Tibial artery (tissue), 4 donors: ENCODE measurements around the gene UBE3B.

ENCODE experiments used
- DNase-seq, 2 donors: peaks; one replicate each; pipeline ENCODE4 v3.0.0-alpha.2; 2019
- H3K27ac ChIP-seq, 2 donors: fragments of 200-600 bp; sonication (generic) in 1 of 2; 1 replicate in 1 of 2; 2 replicates in 1 of 2; pipeline ENCODE4 v1.5.1; 2018 to 2019; ENCODE audit warnings: mild to moderate bottlenecking in 1 of 2
- H3K27me3 ChIP-seq, 2 donors: fragments of 200-600 bp; sonication (generic) in 1 of 2; one replicate each; pipeline versions ENCODE4 v1.5.1 to v1.6.0; 2016 to 2019
- H3K36me3 ChIP-seq, 3 donors: fragments of 200-600 bp; sonication (generic) in 2 of 3; one replicate each; pipeline ENCODE4 v1.5.1; 2016 to 2019; ENCODE audit warnings: mild to moderate bottlenecking in 2 of 3
- H3K4me1 ChIP-seq, 4 donors: fragments of 200-600 bp; sonication (generic) in 2 of 4; 1 replicate in 3 of 4; 2 replicates in 1 of 4; pipeline ENCODE4 v1.5.1; 2016 to 2019
- H3K4me3 ChIP-seq, 2 donors: fragments of 200-600 bp; sonication (generic) in 1 of 2; 1 replicate in 1 of 2; 2 replicates in 1 of 2; pipeline ENCODE4 v1.5.1; 2018 to 2019; ENCODE audit warnings: mild to moderate bottlenecking in 2 of 2
- H3K9me3 ChIP-seq, 3 donors: fragments of 200-600 bp; sonication (generic) in 1 of 3; one replicate each; pipeline ENCODE4 v1.5.1; 2016 to 2019
- CTCF ChIP-seq, 2 experiments: fragments of 200-600 bp in 1 of 2; fragments of 450-650 bp in 1 of 2; IDR thresholded peaks; one replicate each; pipeline ENCODE4 v1.5.1; 2017 to 2019; ENCODE audit warnings: antibody characterized with exemption in 2 of 2, mild to moderate bottlenecking in 1 of 2, moderate library complexity in 1 of 2
- intact Hi-C: fragments of 100-400 bp; cut with DNase I; formaldehyde crosslinking; loops from one replicate; pipeline ENCODE4 v1.15.0; 2023; ENCODE audit warnings: low total_unique reads

The UBE3B gene

GRCh38 chr12:109553483-109553882 is 76.0 kb downstream of the UBE3B start:
- H3K27me3 ChIP-seq = peaks cover 0 to 24% of the 10 kb centered on the region in 2 donors

DNA sequence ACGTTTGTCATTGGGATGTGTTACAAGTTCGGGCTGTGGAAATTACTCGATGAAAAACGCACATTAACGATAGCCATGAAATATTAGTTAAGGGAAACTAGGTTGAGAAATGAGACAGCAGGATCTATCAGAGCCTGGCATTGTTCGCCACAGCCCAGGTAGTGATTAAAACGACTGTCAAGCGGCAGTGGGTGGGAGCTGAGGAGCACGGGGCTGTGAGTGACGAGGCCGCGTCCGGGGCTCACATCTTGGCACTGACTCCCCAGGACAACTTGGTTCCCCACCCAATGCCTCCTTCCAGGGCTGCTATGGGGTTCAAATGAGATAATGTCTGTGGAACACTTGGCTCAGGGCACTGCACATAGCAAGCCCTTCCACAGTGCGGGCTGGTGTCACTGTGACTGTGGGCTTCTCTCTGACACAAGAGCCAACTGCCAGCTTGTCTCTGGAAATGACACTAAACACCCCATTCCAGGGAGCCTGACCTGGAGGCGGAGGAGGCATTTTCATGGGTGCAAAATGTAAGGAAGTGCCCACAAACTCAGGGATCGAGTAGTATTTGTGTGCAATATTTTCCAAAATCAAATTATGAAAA is 76.6 kb downstream of the UBE3B start:
- no peak for TF ChIP-seq CTCF (IDR thresholded peaks at IDR 0.05)
- no peak overlapping the region for H3K4me3 ChIP-seq
- no peak for DNase-seq
- peaks cover 0 to 19% of the 10 kb centered on the region in 2 donors for H3K27me3 ChIP-seq
- intact Hi-C loops = no loop called here
- H3K4me1 ChIP-seq = no peaks in the 10 kb centered on the region
- H3K27ac ChIP-seq = no peak overlapping the region
- no peaks in the 10 kb centered on the region for H3K9me3 ChIP-seq
- H3K36me3 ChIP-seq = peaks cover 0 to 31% (median 0%) of the 10 kb centered on the region in 3 donors

More at GRCh38 chr12:109553483-109553882, 76.0 kb downstream of the UBE3B start:
- Histone ChIP-seq H3K4me1 (no peaks in the 10 kb centered on the region), H3K36me3 (peaks cover 0 to 26% (median 0%) of the 10 kb centered on the region in 3 donors), H3K9me3 (no peaks in the 10 kb centered on the region), H3K4me3 (no peak overlapping the region), H3K27ac (no peak overlapping the region)
- no peak for DNase-seq
- no peak for TF ChIP-seq CTCF (IDR thresholded peaks at IDR 0.05)
- intact Hi-C loops = no loop called here

DNA sequence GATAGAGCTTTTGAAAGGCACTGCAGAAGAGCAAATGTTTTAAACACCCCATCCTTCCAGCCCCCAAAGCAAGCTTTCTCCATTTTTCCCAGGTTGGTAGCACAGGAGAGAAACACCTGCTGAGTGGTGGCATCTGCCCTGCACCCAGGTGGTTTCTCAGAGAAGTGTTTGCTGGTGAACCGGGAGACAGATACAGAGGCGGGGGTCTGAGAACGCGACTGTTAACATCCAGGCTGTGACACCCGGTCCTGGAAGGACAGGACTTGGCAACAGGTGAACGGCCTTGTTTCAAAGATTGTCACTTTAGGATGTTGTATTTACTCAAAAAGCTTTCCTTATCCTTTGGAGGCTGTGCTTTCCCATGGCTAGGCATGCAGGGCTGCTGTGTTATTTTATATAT is 77.3 kb downstream of the UBE3B start:
- H3K36me3 ChIP-seq = peaks cover 0 to 39% (median 0%) of the 10 kb centered on the region in 3 donors
- no peaks in the 10 kb centered on the region for H3K9me3 ChIP-seq
- intact Hi-C loops = no loop called here
- TF ChIP-seq CTCF (IDR thresholded peaks at IDR 0.05) = no peak
- no peak overlapping the region for H3K4me3 ChIP-seq
- no peak overlapping the region for H3K27ac ChIP-seq
- no peaks in the 10 kb centered on the region for H3K4me1 ChIP-seq
- DNase-seq = no peak
- peaks cover 0 to 16% of the 10 kb centered on the region in 2 donors for H3K27me3 ChIP-seq

DNA sequence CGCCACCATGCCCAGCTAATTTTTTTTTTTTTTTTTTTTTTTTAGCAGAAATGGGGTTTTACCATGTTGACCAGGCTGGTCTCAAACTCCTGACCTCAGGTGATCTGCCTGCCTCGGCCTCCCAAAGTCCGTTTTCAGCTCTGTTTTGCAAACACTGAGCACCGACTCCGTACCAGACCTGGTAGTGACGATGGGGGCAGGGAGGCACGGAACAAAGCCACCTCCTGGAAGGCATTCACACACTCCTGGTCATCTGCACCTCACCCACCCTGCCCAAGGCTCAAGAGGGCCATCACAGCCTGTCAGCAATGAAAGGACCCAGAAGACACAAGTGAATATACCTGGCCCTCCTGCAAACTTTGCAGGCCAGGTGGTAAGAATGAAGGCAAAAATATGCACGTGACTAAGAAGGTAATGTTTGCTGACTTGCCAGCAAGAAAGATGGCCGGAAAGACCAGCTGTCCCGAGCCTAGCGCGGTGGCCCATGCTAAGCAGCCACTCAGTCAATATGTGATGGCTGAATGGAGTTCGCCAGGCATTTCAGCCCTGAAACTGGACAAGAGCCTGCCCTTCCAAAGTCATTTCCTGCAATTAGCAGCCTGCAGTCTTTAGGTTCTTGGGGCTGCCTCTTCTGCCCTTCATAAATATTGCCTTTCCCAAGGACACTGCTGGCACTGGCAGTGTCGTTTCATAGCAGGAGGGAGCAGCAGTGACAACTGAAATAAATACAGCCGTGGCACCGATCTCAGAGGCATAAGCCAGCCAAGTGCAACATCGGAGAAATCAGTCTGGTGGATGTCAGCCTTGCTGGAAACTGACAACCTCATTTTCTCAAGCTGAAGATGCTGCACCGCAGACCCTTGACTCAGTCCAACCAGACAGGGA is 78.2 kb downstream of the UBE3B start:
- TF ChIP-seq CTCF (IDR thresholded peaks at IDR 0.05) = no peak
- Histone ChIP-seq H3K4me3 (no peak overlapping the region), H3K27me3 (peaks cover 0 to 8% of the 10 kb centered on the region in 2 donors), H3K27ac (no peak overlapping the region), H3K36me3 (peaks cover 0 to 48% (median 0%) of the 10 kb centered on the region in 3 donors), H3K4me1 (no peaks in the 10 kb centered on the region), H3K9me3 (no peaks in the 10 kb centered on the region)
- DNase-seq = no peak
- intact Hi-C loops = no loop called here

GRCh38 chr12:109557200-109557599 is 79.8 kb downstream of the UBE3B start:
- Histone ChIP-seq H3K36me3 (peaks cover 10 to 63% (median 14%) of the 10 kb centered on the region in 3 donors), H3K4me3 (no peak overlapping the region), H3K9me3 (no peaks in the 10 kb centered on the region), H3K4me1 (no peaks in the 10 kb centered on the region), H3K27ac (no peak overlapping the region), H3K27me3 (no peaks in the 10 kb centered on the region)
- no peak for DNase-seq
- intact Hi-C loops = no loop called here
- no peak for TF ChIP-seq CTCF (IDR thresholded peaks at IDR 0.05)
